Measurements from ENCODE around the gene SAMHD1. TPM values are rescaled to one million over a fixed set of nuclear protein-coding genes. Genes with fewer than 3 reads are reported as not detected.
"Not testable (repeated sequence)": the region's sequence is repeated elsewhere in the genome, so short reads cannot be mapped to it uniquely, and the experiment has no call there.

Gene SAMHD1
- total RNA-seq, 4 donors from 2014 or later: 17.0 to 212 (median 66.0) TPM

- 92 to 98% methylated on average over 2 to 3 of the region's 3 CpGs for WGBS, 2 donors
- Histone ChIP-seq H3K36me3 (no peaks in the 10 kb centered on the region), H3K4me1 (peaks cover 10 to 33% (median 11%) of the 10 kb centered on the region in 3 donors), H3K4me3 (no peak overlapping the region), H3K27ac (peak overlapping the region in 2 of 4 donors; percentile 30 to 42), H3K9me3 (no peaks in the 10 kb centered on the region), H3K27me3 (no peaks in the 10 kb centered on the region)
- intact Hi-C loops (cut with DNase I): no loop called here
- DNase-seq: no peak
- TF ChIP-seq CTCF (IDR thresholded peaks at IDR 0.05): no peak
Observed at GRCh38 chr20:36876473-36876833, 75.1 kb downstream of the SAMHD1 start.

GRCh38 chr20:36875702-36876472 lies 75.6 kb downstream of the SAMHD1 start, which contains the start of gene TLDC2:
Gene TLDC2, plus strand, starts transcription at chr20:36876138. Its CDS starts 37 bp downstream, at chr20:36876175.
- Histone ChIP-seq H3K4me1 (peaks cover 10 to 33% (median 11%) of the 10 kb centered on the region in 3 donors), H3K9me3 (no peaks in the 10 kb centered on the region), H3K36me3 (no peaks in the 10 kb centered on the region), H3K4me3 (no peak within 1 kb of the TSS), H3K27ac (peak within 1 kb of the TSS in 3 of 4 donors; percentile 22 to 42 (median 30)), H3K27me3 (no peaks in the 10 kb centered on the region)
- no peak for DNase-seq
- 42 to 48% methylated on average over 8 to 12 of the region's 14 CpGs for WGBS, 2 donors
- intact Hi-C loops (cut with DNase I): no loop called here
- no peak for TF ChIP-seq POLR2A (IDR thresholded peaks at IDR 0.05)
- TF ChIP-seq CTCF (IDR thresholded peaks at IDR 0.05): no peak

- H3K4me3 ChIP-seq; H3K27me3 ChIP-seq; intact Hi-C loops (cut with DNase I); H3K9me3 ChIP-seq; H3K36me3 ChIP-seq; DNase-seq: not testable (repeated sequence)
- WGBS, 2 donors: 68 to 76% methylated on average over 5 of the region's 5 CpGs
- H3K4me1 ChIP-seq: peaks cover 10 to 33% (median 11%) of the 10 kb centered on the region in 3 donors
- peak overlapping the region in 2 of 4 donors; percentile 22 to 30 for H3K27ac ChIP-seq
Observed at GRCh38 chr20:36875093-36875492, 76.4 kb downstream of the SAMHD1 start.

GRCh38 chr20:36873498-36874189 lies 77.9 kb downstream of the SAMHD1 start:
- no peaks in the 10 kb centered on the region for H3K9me3 ChIP-seq
- peaks cover 10 to 33% (median 11%) of the 10 kb centered on the region in 3 donors for H3K4me1 ChIP-seq
- intact Hi-C loops (cut with DNase I): no loop called here
- no peaks in the 10 kb centered on the region for H3K27me3 ChIP-seq
- TF ChIP-seq CTCF (IDR thresholded peaks at IDR 0.05) (no peak), POLR2A (IDR thresholded peaks at IDR 0.05) (no peak)
- H3K4me3 ChIP-seq: no peak overlapping the region
- WGBS, 2 donors: 85 to 88% methylated on average over 12 of the region's 13 CpGs
- H3K27ac ChIP-seq: peak overlapping the region in 1 of 4 donors; percentile 42
- DNase-seq: no peak
- no peaks in the 10 kb centered on the region for H3K36me3 ChIP-seq

GRCh38 chr20:36872852-36873251 lies 78.7 kb downstream of the SAMHD1 start:
- H3K9me3 ChIP-seq: no peaks in the 10 kb centered on the region
- no peak for DNase-seq
- TF ChIP-seq POLR2A (IDR thresholded peaks at IDR 0.05) (no peak), CTCF (IDR thresholded peaks at IDR 0.05) (no peak)
- no peaks in the 10 kb centered on the region for H3K36me3 ChIP-seq
- intact Hi-C loops (cut with DNase I): no loop called here
- H3K4me1 ChIP-seq: peaks cover 10 to 29% (median 10%) of the 10 kb centered on the region in 3 donors
- H3K27me3 ChIP-seq: no peaks in the 10 kb centered on the region
- peak overlapping the region in 1 of 4 donors; percentile 42 for H3K27ac ChIP-seq
- 40 to 61% methylated on average over 1 to 2 of the region's 5 CpGs for WGBS, 2 donors
- no peak overlapping the region for H3K4me3 ChIP-seq

All from esophagus squamous epithelium (tissue), 5 donors.